Nephron progenitor cell (in vitro differentiated cells): ENCODE measurements around the gene GNB1L.

ENCODE experiments used
- DNase-seq: peaks from one replicate; pipeline ENCODE4 v3.0.0; 2021
- H3K27ac Mint-ChIP-seq: 2 replicates; pipeline ENCODE4 v1.8.0; 2021; ENCODE audit warnings: mild to moderate bottlenecking, moderate library complexity, mixed read lengths
- H3K27me3 Mint-ChIP-seq: 2 replicates; pipeline ENCODE4 v1.8.0; 2021; ENCODE audit warnings: mild to moderate bottlenecking, low read depth, mixed read lengths; ENCODE audit not compliant: poor library complexity
- H3K36me3 Mint-ChIP-seq: 2 replicates; pipeline ENCODE4 v1.8.0; 2021; ENCODE audit warnings: low read depth, mixed read lengths
- H3K4me1 Mint-ChIP-seq: 2 replicates; pipeline ENCODE4 v1.8.0; 2021; ENCODE audit warnings: mixed read lengths
- H3K4me3 Mint-ChIP-seq: 2 replicates; pipeline ENCODE4 v1.8.0; 2021; ENCODE audit warnings: mild to moderate bottlenecking, moderate library complexity, mixed read lengths
- H3K9me3 Mint-ChIP-seq: 2 replicates; pipeline ENCODE4 v1.8.0; 2021; ENCODE audit warnings: mild to moderate bottlenecking, moderate library complexity, mixed read lengths
- TF ChIP-seq, protein P1 (sequence below): fragments of 200-600 bp; sonication (generic); IDR thresholded peaks from 2 replicates; pipeline ENCODE4 v1.5.0; 2021; ENCODE audit warnings: antibody characterized with exemption

The GNB1L gene

GRCh38 chr22:19862619-19863246 is 8.1 kb upstream of the GNB1L start:
- Mint-ChIP-seq H3K36me3 (peaks cover 13% of the 10 kb centered on the region), H3K4me1 (no peaks in the 10 kb centered on the region), H3K9me3 (peaks cover 6% of the 10 kb centered on the region), H3K4me3 (no peak overlapping the region), H3K27ac (no peak overlapping the region), H3K27me3 (peaks cover 5% of the 10 kb centered on the region)
- no peak for DNase-seq
- TF ChIP-seq, protein P1, sequence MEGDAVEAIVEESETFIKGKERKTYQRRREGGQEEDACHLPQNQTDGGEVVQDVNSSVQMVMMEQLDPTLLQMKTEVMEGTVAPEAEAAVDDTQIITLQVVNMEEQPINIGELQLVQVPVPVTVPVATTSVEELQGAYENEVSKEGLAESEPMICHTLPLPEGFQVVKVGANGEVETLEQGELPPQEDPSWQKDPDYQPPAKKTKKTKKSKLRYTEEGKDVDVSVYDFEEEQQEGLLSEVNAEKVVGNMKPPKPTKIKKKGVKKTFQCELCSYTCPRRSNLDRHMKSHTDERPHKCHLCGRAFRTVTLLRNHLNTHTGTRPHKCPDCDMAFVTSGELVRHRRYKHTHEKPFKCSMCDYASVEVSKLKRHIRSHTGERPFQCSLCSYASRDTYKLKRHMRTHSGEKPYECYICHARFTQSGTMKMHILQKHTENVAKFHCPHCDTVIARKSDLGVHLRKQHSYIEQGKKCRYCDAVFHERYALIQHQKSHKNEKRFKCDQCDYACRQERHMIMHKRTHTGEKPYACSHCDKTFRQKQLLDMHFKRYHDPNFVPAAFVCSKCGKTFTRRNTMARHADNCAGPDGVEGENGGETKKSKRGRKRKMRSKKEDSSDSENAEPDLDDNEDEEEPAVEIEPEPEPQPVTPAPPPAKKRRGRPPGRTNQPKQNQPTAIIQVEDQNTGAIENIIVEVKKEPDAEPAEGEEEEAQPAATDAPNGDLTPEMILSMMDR: no peak

DNA sequence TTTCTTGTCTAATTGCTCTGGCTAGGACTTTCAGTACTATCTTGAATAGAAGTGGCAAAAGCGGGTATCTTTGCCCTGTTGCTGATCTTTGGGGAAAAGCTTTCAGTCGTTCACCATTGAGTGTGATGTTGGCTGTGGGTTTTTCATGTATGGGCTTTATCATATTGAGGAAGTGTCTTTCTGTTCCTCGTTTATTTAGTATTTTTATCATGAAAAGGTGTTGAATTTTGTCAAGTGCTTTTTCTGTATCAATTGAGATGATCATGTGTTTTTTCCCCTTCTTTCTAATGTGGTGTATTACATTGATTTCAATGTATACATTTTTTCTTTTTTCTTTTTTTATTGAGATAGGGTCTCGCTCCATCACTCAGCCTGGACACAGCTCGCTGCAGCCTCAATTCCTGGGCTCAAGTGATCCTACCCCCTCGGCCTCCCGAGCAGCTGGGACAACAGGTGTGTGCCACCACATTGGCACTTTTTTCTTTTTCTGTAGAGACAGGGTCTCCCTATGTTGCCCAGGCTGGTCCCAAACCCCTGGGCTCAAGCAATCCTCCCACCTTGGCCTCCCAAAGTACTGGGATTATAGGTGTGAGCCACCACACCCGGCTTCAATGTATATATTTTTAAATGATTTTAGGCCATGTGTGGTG is 5.3 kb upstream of the GNB1L start:
- Mint-ChIP-seq H3K4me3 (no peak overlapping the region), H3K27me3 (no peaks in the 10 kb centered on the region), H3K9me3 (peaks cover 6% of the 10 kb centered on the region), H3K27ac (no peak overlapping the region), H3K4me1 (peaks cover 18% of the 10 kb centered on the region), H3K36me3 (peaks cover 13% of the 10 kb centered on the region)
- TF ChIP-seq, protein P1: no peak
- DNase-seq: no peak

- peaks cover 6% of the 10 kb centered on the region for H3K9me3 Mint-ChIP-seq
- no peak overlapping the region for H3K4me3 Mint-ChIP-seq
- peaks cover 37% of the 10 kb centered on the region for H3K4me1 Mint-ChIP-seq
- no peak for DNase-seq
- H3K36me3 Mint-ChIP-seq: peaks cover 13% of the 10 kb centered on the region
- peaks cover 4% of the 10 kb centered on the region for H3K27me3 Mint-ChIP-seq
- no peak overlapping the region for H3K27ac Mint-ChIP-seq
- TF ChIP-seq, protein P1: no peak
Measured at GRCh38 chr22:19857382-19857781, 2.7 kb upstream of the GNB1L start.

- H3K9me3 Mint-ChIP-seq: peaks cover 6% of the 10 kb centered on the region
- peaks cover 42% of the 10 kb centered on the region for H3K4me1 Mint-ChIP-seq
- peak overlapping the region; percentile 59 for H3K27ac Mint-ChIP-seq
- TF ChIP-seq, protein P1: no peak
- peak overlapping the region; percentile 91 for H3K4me3 Mint-ChIP-seq
- H3K36me3 Mint-ChIP-seq: peaks cover 9% of the 10 kb centered on the region
- H3K27me3 Mint-ChIP-seq: peaks cover 4% of the 10 kb centered on the region
- peak; percentile 41 for DNase-seq
Measured at GRCh38 chr22:19855504-19856409, 1.1 kb upstream of the GNB1L start.

DNA sequence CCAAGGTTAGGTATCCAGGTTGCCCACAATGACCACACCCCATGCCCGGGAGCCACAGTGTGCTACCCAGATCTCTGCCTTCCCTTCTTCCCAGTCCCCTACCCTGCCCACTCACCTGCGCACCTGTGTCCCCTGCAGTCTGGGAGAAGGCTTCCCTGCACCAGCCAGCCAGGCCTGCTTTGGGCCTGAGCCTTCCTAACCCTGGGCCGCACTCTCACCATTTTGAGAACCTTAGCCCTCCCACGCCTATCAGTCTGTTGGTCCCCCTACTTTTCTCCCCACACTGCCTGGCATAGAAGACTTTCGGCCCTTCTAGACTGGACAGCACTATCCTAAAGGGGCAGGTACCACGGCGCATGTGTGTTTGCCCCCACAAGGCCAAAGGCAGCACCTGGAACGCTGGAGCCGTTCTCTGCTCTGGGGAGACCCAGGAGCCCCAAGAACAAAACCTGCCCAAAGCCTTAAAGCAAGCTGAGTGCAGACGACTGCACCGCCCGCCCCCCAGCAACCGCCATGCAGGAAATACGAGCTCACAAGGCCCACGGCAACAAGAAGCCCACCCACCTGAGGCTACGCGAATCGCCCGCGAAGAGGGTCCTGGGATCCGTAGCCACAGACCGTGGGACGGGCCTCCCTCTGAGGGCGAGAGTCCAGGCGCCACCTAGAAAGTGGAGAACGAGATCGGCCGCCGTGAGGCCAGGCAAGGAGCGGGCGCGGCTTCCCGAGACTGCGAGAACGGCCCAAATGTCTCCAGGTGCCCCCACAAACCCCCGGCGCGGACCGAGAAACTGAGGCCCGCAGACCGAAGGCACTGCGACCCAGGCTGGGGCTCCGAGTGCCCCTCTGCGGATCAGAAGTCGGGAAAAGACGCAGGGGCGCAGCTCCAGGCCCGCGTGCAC is 546 bp downstream of the GNB1L start:
- TF ChIP-seq, protein P1: no peak
- Mint-ChIP-seq H3K36me3 (peaks cover 13% of the 10 kb centered on the region), H3K27ac (peak overlapping the region; percentile 90), H3K4me3 (peak overlapping the region; percentile 91), H3K4me1 (peaks cover 42% of the 10 kb centered on the region), H3K27me3 (peaks cover 4% of the 10 kb centered on the region), H3K9me3 (no peaks in the 10 kb centered on the region)
- peak; percentile 60 for DNase-seq
